ENCODE measurements around the gene CFAP73.

DNA sequence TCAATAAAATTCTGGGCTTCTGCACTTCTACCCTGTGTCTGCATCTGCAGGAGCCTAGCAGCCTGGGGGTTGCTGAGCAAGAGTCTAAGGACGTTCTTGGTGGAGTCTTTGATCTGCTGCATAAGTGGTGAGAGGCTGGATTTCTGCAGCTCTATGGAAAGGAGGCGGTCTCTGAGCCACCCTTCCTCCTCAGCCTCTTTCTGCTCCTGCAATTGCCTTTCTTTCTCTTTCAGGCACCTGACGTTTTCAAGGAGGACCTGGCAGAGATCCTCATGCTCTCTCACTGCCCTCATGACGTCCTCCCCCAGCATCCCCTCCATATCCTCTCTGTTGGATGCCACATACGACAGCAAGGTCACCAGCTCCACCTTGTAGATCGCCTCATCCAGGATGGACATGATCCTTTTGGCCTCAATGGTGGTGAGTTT lies 58.1 kb downstream of the CFAP73 start:
- TF ChIP-seq, protein P1, sequence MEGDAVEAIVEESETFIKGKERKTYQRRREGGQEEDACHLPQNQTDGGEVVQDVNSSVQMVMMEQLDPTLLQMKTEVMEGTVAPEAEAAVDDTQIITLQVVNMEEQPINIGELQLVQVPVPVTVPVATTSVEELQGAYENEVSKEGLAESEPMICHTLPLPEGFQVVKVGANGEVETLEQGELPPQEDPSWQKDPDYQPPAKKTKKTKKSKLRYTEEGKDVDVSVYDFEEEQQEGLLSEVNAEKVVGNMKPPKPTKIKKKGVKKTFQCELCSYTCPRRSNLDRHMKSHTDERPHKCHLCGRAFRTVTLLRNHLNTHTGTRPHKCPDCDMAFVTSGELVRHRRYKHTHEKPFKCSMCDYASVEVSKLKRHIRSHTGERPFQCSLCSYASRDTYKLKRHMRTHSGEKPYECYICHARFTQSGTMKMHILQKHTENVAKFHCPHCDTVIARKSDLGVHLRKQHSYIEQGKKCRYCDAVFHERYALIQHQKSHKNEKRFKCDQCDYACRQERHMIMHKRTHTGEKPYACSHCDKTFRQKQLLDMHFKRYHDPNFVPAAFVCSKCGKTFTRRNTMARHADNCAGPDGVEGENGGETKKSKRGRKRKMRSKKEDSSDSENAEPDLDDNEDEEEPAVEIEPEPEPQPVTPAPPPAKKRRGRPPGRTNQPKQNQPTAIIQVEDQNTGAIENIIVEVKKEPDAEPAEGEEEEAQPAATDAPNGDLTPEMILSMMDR (IDR thresholded peaks at IDR 0.05) = no peak
- no peak for TF ChIP-seq POLR2A (IDR thresholded peaks at IDR 0.05)

Measured in right lobe of liver (tissue), 4 donors.